Hematopoietic multipotent progenitor cell treated with erythropoietin and hydrocortisone succinate and interleukin-3 and kit ligand, for 6 days (in vitro differentiated cells): Measurements from ENCODE around the gene MAGEB3.
"Not testable (repeated sequence)": the region's sequence is repeated elsewhere in the genome, so short reads cannot be mapped to it uniquely, and the experiment has no call there.

Experiments
- DNase-seq: peaks from one replicate; pipeline ENCODE4 v3.0.0-alpha.2; 2015

Gene MAGEB3

GRCh38 chrX:30230395-30230794 lies at the start of gene MAGEB3:
Gene MAGEB3, plus strand, starts transcription at chrX:30230657. Its CDS starts 5,268 bp downstream, at chrX:30235925.
- DNase-seq: no peak

GRCh38 chrX:30181353-30181752 lies 49.1 kb upstream of the MAGEB3 start:
- DNase-seq: no peak

GRCh38 chrX:30183554-30183953 lies 46.9 kb upstream of the MAGEB3 start:
- DNase-seq: no peak

GRCh38 chrX:30190426-30190825 lies 40.0 kb upstream of the MAGEB3 start:
- no peak for DNase-seq

- not testable (repeated sequence) for DNase-seq
Measured at GRCh38 chrX:30193910-30194309, 36.5 kb upstream of the MAGEB3 start.

- DNase-seq: peak; percentile 14
Measured at GRCh38 chrX:30196322-30196721, 34.1 kb upstream of the MAGEB3 start.

- no peak for DNase-seq
Measured at GRCh38 chrX:30212172-30212571, 18.3 kb upstream of the MAGEB3 start.

- no peak for DNase-seq
Measured at GRCh38 chrX:30215357-30215843, 15.1 kb upstream of the MAGEB3 start, which contains the start of gene MAGEB2. Gene MAGEB2, plus strand, starts transcription at chrX:30215563. Its CDS starts 3,018 bp downstream, at chrX:30218581.

- peak; percentile 50 for DNase-seq
Measured at GRCh38 chrX:30217465-30217864, 13.0 kb upstream of the MAGEB3 start.

GRCh38 chrX:30219372-30219771 lies 11.1 kb upstream of the MAGEB3 start:
- DNase-seq: no peak

- DNase-seq: peak; percentile 57
Measured at GRCh38 chrX:30220661-30221060, 9.8 kb upstream of the MAGEB3 start.

GRCh38 chrX:30224536-30224935 lies 5.9 kb upstream of the MAGEB3 start:
- DNase-seq: no peak

- no peak for DNase-seq
Measured at GRCh38 chrX:30228526-30228925, 1.9 kb upstream of the MAGEB3 start.

GRCh38 chrX:30241724-30242415 lies 11.4 kb downstream of the MAGEB3 start, which contains the start of gene MAGEB4:
Gene MAGEB4, plus strand, starts transcription at chrX:30242000. Its CDS starts 136 bp downstream, at chrX:30242136.
- DNase-seq: no peak

GRCh38 chrX:30246769-30247489 lies 16.5 kb downstream of the MAGEB3 start, which contains the start of gene MAGEB1:
Gene MAGEB1, plus strand, starts transcription at chrX:30247146. Its CDS starts 3,348 bp downstream, at chrX:30250494.
- no peak for DNase-seq

GRCh38 chrX:30248854-30249253 lies 18.4 kb downstream of the MAGEB3 start:
- no peak for DNase-seq

- no peak for DNase-seq
Measured at GRCh38 chrX:30253257-30253656, 22.8 kb downstream of the MAGEB3 start.

GRCh38 chrX:30259927-30260326 lies 29.5 kb downstream of the MAGEB3 start:
- DNase-seq: no peak

- DNase-seq: no peak
Measured at GRCh38 chrX:30261012-30261411, 30.6 kb downstream of the MAGEB3 start.

GRCh38 chrX:30262763-30263162 lies 32.3 kb downstream of the MAGEB3 start:
- no peak for DNase-seq

GRCh38 chrX:30270639-30271038 lies 40.2 kb downstream of the MAGEB3 start:
- DNase-seq: no peak

- DNase-seq: peak; percentile 5
Measured at GRCh38 chrX:30275498-30275897, 45.0 kb downstream of the MAGEB3 start.

- no peak for DNase-seq
Measured at GRCh38 chrX:30278365-30278764, 47.9 kb downstream of the MAGEB3 start.

GRCh38 chrX:30280428-30280827 lies 50.0 kb downstream of the MAGEB3 start:
- DNase-seq: no peak
